Stimulated activated naive CD8-positive, alpha-beta T cell treated with anti-CD3 and anti-CD28 coated beads, Interleukin-15, amount 100 ng/mL, for 72 hours (primary cell): ENCODE results near the gene SUN2.

Experiments
- ATAC-seq: fragments of 150-1000 bp; cut with Tn5 transposase; 2 replicates; pipeline ENCODE4 v1.10.0; 2021; ENCODE audit warnings: mild to moderate bottlenecking, moderate library complexity
- DNase-seq, 2 donors: peaks; one replicate each; pipeline ENCODE4 v3.0.0; 2021 to 2022
- H3K27ac Mint-ChIP-seq, 2 donors: one replicate each; pipeline ENCODE4 v1.8.0; 2022; ENCODE audit warnings: mild to moderate bottlenecking in 2 of 2, mixed read lengths in 2 of 2, moderate library complexity in 2 of 2
- H3K27me3 Mint-ChIP-seq: one replicate; pipeline ENCODE4 v1.8.0; 2022; ENCODE audit warnings: mixed read lengths
- H3K4me1 Mint-ChIP-seq: one replicate; pipeline ENCODE4 v1.8.0; 2022; ENCODE audit warnings: mild to moderate bottlenecking, mixed read lengths
- H3K4me3 Mint-ChIP-seq, 2 donors: one replicate each; pipeline ENCODE4 v1.8.0; 2022; ENCODE audit warnings: mild to moderate bottlenecking in 2 of 2, mixed read lengths in 2 of 2, moderate library complexity in 1 of 2
- H3K9me3 Mint-ChIP-seq, 2 donors: one replicate each; pipeline ENCODE4 v1.8.0; 2022; ENCODE audit warnings: mixed read lengths in 2 of 2

SUN2 gene

GRCh38 chr22:38736257-38736570, 19.6 kb downstream of the SUN2 start:
- Mint-ChIP-seq H3K4me3 (peak overlapping the region in 1 of 2 donors; percentile 18), H3K27ac (peak overlapping the region; percentile 72 to 96), H3K4me1 (peaks cover 96% of the 10 kb centered on the region), H3K27me3 (no peaks in the 10 kb centered on the region), H3K9me3 (no peaks in the 10 kb centered on the region)
- ATAC-seq (peak; percentile 3), DNase-seq (peak; percentile 24 to 27)

DNA sequence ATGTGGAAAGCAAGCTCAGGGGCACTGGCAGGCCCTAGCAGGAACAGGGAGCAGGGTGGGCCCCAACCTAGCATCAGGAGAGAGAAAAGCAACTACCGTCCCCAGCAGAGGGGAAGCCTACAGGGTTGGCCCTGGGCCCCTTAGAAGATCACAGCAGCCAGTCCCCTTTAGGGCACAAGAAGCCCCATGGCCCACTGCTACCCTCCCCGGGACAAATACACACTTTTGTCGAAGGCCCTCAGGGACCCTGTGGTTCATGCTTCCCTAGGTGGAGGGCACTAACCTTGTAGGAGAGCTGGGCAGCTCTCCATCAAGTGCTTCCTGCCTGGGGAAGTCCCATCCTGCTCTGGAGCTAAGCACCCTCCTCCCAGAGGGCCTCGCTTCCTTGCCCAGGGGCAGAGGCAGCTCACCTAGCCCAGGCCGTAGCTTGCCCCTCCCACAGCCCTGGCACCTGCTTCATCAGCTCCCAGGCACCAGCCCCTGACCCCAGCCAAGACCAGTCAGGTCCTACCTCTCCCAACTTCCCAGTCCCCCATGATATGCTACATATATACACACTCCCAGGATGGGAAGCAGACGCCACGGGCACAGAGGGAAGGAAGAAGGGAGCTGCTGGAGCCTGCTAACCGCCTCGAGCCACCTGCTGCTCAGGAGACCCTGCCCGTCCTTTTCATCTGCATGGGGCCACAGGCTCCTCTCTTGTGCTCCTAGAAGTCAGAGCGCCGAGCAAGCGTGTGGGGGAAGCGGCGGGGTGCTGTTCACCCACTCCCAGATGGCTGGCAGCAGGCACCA, 20.1 kb downstream of the SUN2 start:
- H3K27ac Mint-ChIP-seq, result peak overlapping the region; percentile 46 to 96
- ATAC-seq (peak; percentile 34), DNase-seq (peak; percentile 26 to 30)
- H3K4me1 Mint-ChIP-seq, result peaks cover 96% of the 10 kb centered on the region
- no peaks in the 10 kb centered on the region for H3K27me3 Mint-ChIP-seq
- H3K4me3 Mint-ChIP-seq, result peak overlapping the region in 1 of 2 donors; percentile 18
- no peaks in the 10 kb centered on the region for H3K9me3 Mint-ChIP-seq

- H3K27me3 Mint-ChIP-seq, result no peaks in the 10 kb centered on the region
- peak overlapping the region in 1 of 2 donors; percentile 0 for H3K4me3 Mint-ChIP-seq
- H3K9me3 Mint-ChIP-seq, result no peaks in the 10 kb centered on the region
- H3K27ac Mint-ChIP-seq, result peak overlapping the region; percentile 8 to 96
- peaks cover 96% of the 10 kb centered on the region for H3K4me1 Mint-ChIP-seq
- DNase-seq, result peak in 1 of 2 donors; percentile 10
- no peak for ATAC-seq
These were observed 20.7 kb downstream of the SUN2 start for GRCh38 chr22:38735126-38735464.

DNA sequence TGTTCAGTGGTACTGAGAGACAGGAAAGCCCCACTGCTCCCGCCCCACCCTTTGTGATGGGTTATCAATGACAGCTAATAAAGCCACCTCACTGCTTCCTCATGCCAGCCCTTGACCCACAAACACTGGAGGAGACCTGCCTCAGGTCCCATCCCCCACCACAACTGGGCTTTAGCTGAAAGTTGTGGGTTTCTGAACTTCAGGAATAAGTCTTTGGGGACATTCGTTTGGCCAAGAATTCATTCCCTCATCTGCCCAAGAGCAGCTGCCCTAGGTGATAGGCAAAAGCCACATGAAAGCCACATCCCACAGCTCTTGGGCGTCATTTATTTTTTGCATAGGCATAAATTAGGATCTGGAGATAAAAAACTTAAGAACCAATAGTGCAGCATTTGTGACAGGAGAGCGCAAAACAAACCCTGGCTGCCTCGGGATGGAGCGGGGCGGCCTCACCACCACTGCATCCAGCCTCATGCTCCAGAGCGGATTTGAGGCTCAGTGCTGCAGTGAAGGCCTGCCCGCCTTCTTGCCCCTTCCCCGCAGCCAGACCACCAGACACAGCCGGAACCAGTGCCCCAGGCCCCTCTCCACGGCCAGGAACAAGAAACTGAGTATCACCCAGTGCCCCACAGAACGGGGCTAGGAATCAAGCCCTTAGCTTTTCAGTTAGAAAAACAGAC, 21.2 kb downstream of the SUN2 start:
- H3K4me1 Mint-ChIP-seq, result peaks cover 91% of the 10 kb centered on the region
- ATAC-seq, result no peak
- no peak overlapping the region for H3K4me3 Mint-ChIP-seq
- peak in 1 of 2 donors; percentile 11 for DNase-seq
- peak overlapping the region; percentile 57 to 90 for H3K27ac Mint-ChIP-seq
- H3K27me3 Mint-ChIP-seq, result no peaks in the 10 kb centered on the region
- H3K9me3 Mint-ChIP-seq, result no peaks in the 10 kb centered on the region

- no peaks in the 10 kb centered on the region for H3K27me3 Mint-ChIP-seq
- H3K4me3 Mint-ChIP-seq, result no peak overlapping the region
- H3K9me3 Mint-ChIP-seq, result no peaks in the 10 kb centered on the region
- peak in 1 of 2 donors; percentile 14 for DNase-seq
- H3K4me1 Mint-ChIP-seq, result peaks cover 84% of the 10 kb centered on the region
- H3K27ac Mint-ChIP-seq, result peak overlapping the region; percentile 72 to 87
- ATAC-seq, result peak; percentile 6
These were observed 21.9 kb downstream of the SUN2 start for GRCh38 chr22:38733724-38734381.

DNA sequence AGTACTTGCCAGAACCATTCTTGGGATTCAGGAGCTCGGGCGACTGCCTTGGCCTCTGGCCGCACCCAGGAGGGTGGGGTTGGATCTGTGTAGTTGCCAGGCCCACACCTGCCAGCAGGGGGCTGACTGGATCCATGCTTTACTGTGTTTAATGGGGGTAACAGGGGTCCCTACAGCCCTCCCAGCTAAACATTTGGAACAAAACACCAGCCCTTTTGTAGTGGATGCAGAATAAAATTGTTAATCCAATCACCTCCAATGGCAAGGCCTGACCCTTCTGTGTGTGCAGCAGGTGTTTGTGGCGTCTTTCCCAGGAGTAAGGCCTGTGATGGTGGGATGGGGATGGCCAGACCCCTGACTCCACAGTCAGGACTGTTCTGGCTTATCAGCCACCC, 22.5 kb downstream of the SUN2 start:
- ATAC-seq (peak; percentile 62), DNase-seq (peak; percentile 54 to 56)
- H3K4me3 Mint-ChIP-seq, result peak overlapping the region in 1 of 2 donors; percentile 46
- H3K4me1 Mint-ChIP-seq, result peaks cover 79% of the 10 kb centered on the region
- H3K27me3 Mint-ChIP-seq, result no peaks in the 10 kb centered on the region
- peak overlapping the region; percentile 77 to 98 for H3K27ac Mint-ChIP-seq
- no peaks in the 10 kb centered on the region for H3K9me3 Mint-ChIP-seq

- ATAC-seq (no peak), DNase-seq (peak in 1 of 2 donors; percentile 12)
- Mint-ChIP-seq H3K27ac (peak overlapping the region in 1 of 2 donors; percentile 98), H3K27me3 (no peaks in the 10 kb centered on the region), H3K4me1 (peaks cover 69% of the 10 kb centered on the region), H3K9me3 (no peaks in the 10 kb centered on the region), H3K4me3 (peak overlapping the region in 1 of 2 donors; percentile 37)
These were observed 23.5 kb downstream of the SUN2 start for GRCh38 chr22:38732251-38732815.

DNA sequence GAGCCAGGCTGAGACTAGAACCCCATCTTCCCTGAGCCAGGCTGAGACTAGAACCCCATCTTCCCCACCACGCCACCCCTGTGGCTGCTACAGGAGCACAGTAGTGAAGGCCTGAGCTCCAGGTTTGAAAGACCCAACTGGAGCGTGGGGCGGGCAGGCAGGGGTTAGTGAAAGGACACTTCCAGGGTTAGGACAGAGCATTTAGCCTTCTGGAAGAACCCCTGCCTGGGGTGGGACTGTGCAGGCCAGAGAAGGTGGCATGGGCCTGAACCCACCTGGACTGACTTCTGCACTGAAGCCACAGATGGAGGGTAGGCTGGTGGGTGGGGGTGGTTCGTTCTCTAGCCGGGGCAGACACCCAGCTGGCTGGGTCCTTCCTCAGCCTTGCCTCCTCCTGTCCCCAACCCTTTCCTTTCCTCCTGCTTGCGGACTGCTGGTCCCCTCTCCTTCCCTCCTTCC, 24.1 kb downstream of the SUN2 start:
- H3K27me3 Mint-ChIP-seq, result no peaks in the 10 kb centered on the region
- peak overlapping the region in 1 of 2 donors; percentile 38 for H3K4me3 Mint-ChIP-seq
- H3K4me1 Mint-ChIP-seq, result peaks cover 63% of the 10 kb centered on the region
- H3K9me3 Mint-ChIP-seq, result no peaks in the 10 kb centered on the region
- DNase-seq, result peak in 1 of 2 donors; percentile 18
- peak overlapping the region in 1 of 2 donors; percentile 90 for H3K27ac Mint-ChIP-seq
- ATAC-seq, result peak; percentile 3

DNA sequence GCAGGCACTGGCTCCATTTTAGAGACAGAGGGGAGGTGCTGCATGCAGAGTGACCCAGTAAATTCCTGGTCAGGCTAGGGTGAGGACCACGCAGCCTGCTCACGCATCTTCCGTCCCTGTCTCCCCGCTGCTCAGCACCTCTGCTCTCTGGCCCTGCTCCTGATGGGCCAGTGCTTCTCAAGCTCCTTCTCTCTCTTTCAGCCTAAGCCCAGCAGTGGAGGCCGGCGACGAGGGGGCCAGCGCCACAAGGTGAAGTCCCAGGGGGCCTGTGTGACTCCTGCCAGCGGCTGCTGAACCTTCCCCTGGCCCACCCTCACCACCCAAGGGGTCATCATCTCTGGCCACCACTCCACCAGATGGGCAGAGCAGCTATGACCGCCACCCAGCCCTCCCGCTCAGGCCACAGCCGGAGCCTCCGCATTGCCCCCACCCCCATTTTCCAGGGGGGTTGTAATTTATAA, 25.4 kb downstream of the SUN2 start:
- Mint-ChIP-seq H3K9me3 (no peaks in the 10 kb centered on the region), H3K27ac (peak overlapping the region in 1 of 2 donors; percentile 75), H3K27me3 (no peaks in the 10 kb centered on the region), H3K4me3 (no peak overlapping the region), H3K4me1 (peaks cover 50% of the 10 kb centered on the region)
- ATAC-seq, result no peak
- DNase-seq, result peak in 1 of 2 donors; percentile 11

GRCh38 chr22:38729946-38730345, 25.9 kb downstream of the SUN2 start:
- Mint-ChIP-seq H3K27me3 (no peaks in the 10 kb centered on the region), H3K4me1 (peaks cover 45% of the 10 kb centered on the region), H3K27ac (peak overlapping the region in 1 of 2 donors; percentile 75), H3K4me3 (no peak overlapping the region), H3K9me3 (no peaks in the 10 kb centered on the region)
- ATAC-seq (no peak), DNase-seq (peak in 1 of 2 donors; percentile 8)

DNA sequence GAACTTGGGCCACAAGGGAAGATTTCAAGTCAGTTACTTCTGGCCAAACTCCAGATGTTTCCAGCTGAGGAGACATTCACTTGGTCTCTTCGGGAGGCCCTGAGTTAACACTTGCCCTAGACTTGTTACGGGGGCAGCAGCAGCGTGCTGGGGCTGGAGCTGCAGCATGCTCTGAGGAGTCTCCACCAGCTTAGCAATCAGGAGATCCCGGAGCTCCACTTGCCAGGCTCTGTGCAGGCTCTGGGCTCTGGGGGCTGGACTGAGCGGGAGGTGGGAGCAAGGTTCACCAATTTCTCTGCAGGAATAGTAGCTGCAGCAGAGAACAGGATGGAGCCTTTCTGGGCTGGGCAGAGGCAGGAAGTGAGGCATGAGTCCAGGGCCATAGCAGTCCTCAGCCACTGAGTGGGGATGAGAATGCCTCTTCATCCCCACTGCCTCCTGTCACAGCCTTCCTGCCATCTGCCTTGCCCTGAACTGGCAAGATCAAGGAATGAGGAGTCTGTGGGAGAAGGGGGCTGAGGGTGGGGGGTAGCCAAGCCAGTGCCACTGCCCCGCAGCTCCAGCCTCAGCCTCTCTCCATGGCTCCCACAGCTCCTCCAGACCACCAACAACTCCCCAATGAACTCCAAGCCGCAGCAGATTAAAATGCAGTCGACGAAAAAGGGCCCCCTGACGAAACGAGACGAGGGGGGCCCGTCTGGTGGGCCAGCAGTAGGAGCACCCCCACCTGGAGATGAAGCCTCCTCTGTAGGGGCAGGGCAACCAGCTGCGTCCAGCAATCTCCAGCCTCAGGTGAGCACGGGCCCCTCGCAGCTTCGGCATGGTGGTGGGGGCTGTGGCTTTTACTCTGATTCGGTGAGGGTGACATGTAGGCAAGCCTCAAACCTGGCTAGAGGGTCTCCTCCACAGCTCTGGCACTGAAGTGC, 26.7 kb downstream of the SUN2 start:
- no peak overlapping the region for H3K4me3 Mint-ChIP-seq
- H3K27me3 Mint-ChIP-seq, result no peaks in the 10 kb centered on the region
- ATAC-seq (no peak), DNase-seq (peak in 1 of 2 donors; percentile 9)
- peak overlapping the region in 1 of 2 donors; percentile 88 for H3K27ac Mint-ChIP-seq
- no peaks in the 10 kb centered on the region for H3K9me3 Mint-ChIP-seq
- H3K4me1 Mint-ChIP-seq, result peaks cover 37% of the 10 kb centered on the region

DNA sequence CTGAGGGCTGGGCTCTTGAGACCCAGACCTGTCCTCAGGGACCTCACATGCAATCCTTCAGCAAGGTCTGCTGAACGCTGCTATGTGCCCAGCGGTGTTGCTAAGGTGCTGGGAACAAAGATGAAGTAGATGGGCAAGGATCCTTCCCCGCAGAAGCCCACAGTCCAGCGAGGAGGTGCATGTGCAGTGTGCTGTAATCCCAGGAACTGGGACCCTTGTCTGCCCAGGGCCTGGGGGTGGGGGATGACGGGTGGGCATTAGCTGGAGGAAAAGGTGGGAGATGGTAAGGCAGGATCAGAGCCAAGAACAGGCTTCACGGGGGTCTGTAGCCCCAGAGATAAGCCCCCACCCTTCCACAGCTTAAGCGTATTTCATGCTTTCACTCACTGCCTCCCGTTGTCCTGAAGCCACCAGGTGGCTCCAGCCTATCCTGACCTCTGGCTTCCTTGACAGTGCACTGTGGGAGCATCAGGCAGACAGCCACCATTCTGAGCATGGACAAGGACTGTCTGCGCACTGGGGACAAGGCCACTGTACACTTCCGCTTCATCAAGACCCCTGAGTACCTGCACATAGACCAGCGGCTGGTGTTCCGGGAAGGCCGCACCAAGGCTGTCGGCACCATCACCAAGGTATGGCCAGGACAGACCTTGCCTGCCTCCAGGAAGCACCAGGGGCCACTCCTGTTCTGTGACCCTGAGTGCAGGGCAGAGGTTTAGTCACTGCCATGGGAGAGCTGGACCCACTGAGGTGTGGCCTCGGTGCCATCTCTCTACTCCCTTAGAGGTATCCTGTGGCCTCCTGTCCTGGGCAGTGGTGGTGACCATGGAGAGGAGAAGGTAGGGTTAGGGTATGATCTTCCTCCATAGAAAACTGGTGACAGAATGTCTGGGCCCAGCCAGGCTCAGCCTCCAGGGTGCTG, 28.0 kb downstream of the SUN2 start:
- no peak for DNase-seq
- Mint-ChIP-seq H3K4me1 (peaks cover 23% of the 10 kb centered on the region), H3K4me3 (no peak overlapping the region), H3K27ac (peak overlapping the region in 1 of 2 donors; percentile 87), H3K9me3 (no peaks in the 10 kb centered on the region), H3K27me3 (no peaks in the 10 kb centered on the region)
- ATAC-seq, result no peak

DNA sequence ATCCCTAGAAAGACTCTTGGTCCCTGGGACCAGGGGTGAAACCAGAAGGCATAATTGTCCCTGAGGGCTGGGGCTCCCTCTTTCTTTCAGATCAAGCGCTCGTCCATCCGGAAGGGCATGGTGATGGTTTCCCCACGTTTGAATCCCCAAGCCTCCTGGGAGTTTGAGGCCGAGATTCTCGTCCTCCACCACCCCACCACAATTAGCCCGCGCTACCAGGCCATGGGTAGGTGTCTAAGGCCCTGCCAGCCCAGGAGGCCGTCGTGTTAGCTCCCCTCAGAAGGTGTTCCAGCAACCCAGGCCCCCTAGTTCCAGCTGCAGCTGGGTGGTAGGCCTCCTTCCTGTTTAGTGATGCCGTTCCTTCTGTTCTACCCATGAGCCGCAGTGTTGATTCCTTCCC, 28.7 kb downstream of the SUN2 start:
- Mint-ChIP-seq H3K27ac (peak overlapping the region in 1 of 2 donors; percentile 87), H3K4me3 (no peak overlapping the region)

More for the DNA sequence above, 28.7 kb downstream of the SUN2 start:
- DNase-seq (no peak), ATAC-seq (no peak)
- H3K9me3 Mint-ChIP-seq, result no peaks in the 10 kb centered on the region
- H3K4me1 Mint-ChIP-seq, result peaks cover 19% of the 10 kb centered on the region
- H3K27me3 Mint-ChIP-seq, result no peaks in the 10 kb centered on the region
